IMR-90 (cell line): ENCODE results near the gene FGD5. TPM values are rescaled to one million over a fixed set of nuclear protein-coding genes. Genes with fewer than 3 reads are reported as not detected.

ENCODE experiments used
- ATAC-seq: fragments of 200-7000 bp; cut with Tn5 transposase; 2 replicates; pipeline ENCODE4 v1.9.1; 2020; ENCODE audit warnings: low read depth, mild to moderate bottlenecking, moderate library complexity
- BruUV-seq: library from RNA; stranded (reverse); fragments of 400-500 nt; replicated peaks from 2 replicates; lab custom pipeline; 2021; lab: Mats Ljungman, UMichigan
- CTCF ChIA-PET: fragments of 300-600 bp; formaldehyde crosslinking; extraction: SDS; loops from one replicate; lab custom pipeline; 2021; ENCODE audit warnings: antibody characterized with exemption; lab: Yijun Ruan, JAX
- POLR2A ChIA-PET: fragments of 300-600 bp; sonication (Branson Sonifier 250); formaldehyde crosslinking; loops from one replicate; lab custom pipeline; 2022; ENCODE audit warnings: antibody characterized with exemption; ENCODE audit not compliant: unreplicated experiment; lab: Charles Lee
- DNase-seq: peaks from one replicate; pipeline ENCODE4 v3.0.0; 2013
- H2AFZ ChIP-seq: replicated peaks from 2 replicates; pipeline ENCODE3; 2013; ENCODE audit warnings: low read length, mild to moderate bottlenecking; ENCODE audit not compliant: poor library complexity
- H2AK5ac ChIP-seq: 2 replicates; pipeline ENCODE4 v1.6.1; 2013; ENCODE audit warnings: low read depth, low read length, inconsistent platforms
- H2AK9ac ChIP-seq: replicated peaks from 2 replicates; pipeline ENCODE3; 2013; ENCODE audit warnings: mild to moderate bottlenecking, low read depth, low read length, moderate library complexity; ENCODE audit not compliant: poor library complexity
- H2BK120ac ChIP-seq: 2 replicates; pipeline ENCODE4 v1.6.1; 2013; ENCODE audit warnings: low read depth, low read length, inconsistent platforms
- H2BK15ac ChIP-seq: 3 replicates; pipeline ENCODE4 v1.6.1; 2013; ENCODE audit warnings: low read depth, low read length, inconsistent platforms
- H2BK20ac ChIP-seq: 2 replicates; pipeline ENCODE4 v1.6.1; 2013; ENCODE audit warnings: low read depth, mild to moderate bottlenecking, inconsistent platforms, low read length, moderate library complexity
- H2BK5ac ChIP-seq: 2 replicates; pipeline ENCODE4 v1.6.1; 2013; ENCODE audit warnings: mild to moderate bottlenecking, low read depth, low read length, inconsistent platforms; ENCODE audit not compliant: poor library complexity, severe bottlenecking
- H3K14ac ChIP-seq: replicated peaks from 2 replicates; pipeline ENCODE4 v1.6.1; 2013; ENCODE audit warnings: low read depth, low read length, inconsistent platforms
- H3K18ac ChIP-seq: 2 replicates; pipeline ENCODE4 v1.6.1; 2013; ENCODE audit warnings: low read depth, low read length, control low read depth
- H3K23ac ChIP-seq: 2 replicates; pipeline ENCODE4 v1.6.1; 2013; ENCODE audit warnings: low read depth, low read length, inconsistent platforms
- H3K27ac ChIP-seq: 2 replicates; pipeline ENCODE4 v1.5.1; 2013; ENCODE audit warnings: mild to moderate bottlenecking, control low read depth, low read length; ENCODE audit not compliant: insufficient read depth
- H3K27me3 ChIP-seq: 2 replicates; pipeline ENCODE4 v1.6.1; 2013; ENCODE audit warnings: low read length; ENCODE audit not compliant: control insufficient read depth, insufficient read depth
- H3K36me3 ChIP-seq: 2 replicates; pipeline ENCODE4 v1.6.1; 2013; ENCODE audit warnings: low read length, mixed read lengths; ENCODE audit not compliant: control insufficient read depth, insufficient read depth
- H3K4ac ChIP-seq: 2 replicates; pipeline ENCODE4 v1.6.1; 2013; ENCODE audit warnings: low read depth, low read length, inconsistent platforms
- H3K4me1 ChIP-seq: 2 replicates; pipeline ENCODE4 v1.6.1; 2013; ENCODE audit warnings: low read length, mixed read lengths; ENCODE audit not compliant: control insufficient read depth, insufficient read depth
- H3K4me2 ChIP-seq: 2 replicates; pipeline ENCODE4 v1.6.1; 2013; ENCODE audit warnings: low read depth, mild to moderate bottlenecking, control low read depth, low read length, moderate library complexity
- H3K4me3 ChIP-seq: 2 replicates; pipeline ENCODE4 v1.5.1; 2013; ENCODE audit warnings: low read depth, mild to moderate bottlenecking, control low read depth, low read length, moderate library complexity; ENCODE audit not compliant: insufficient read depth
- H3K56ac ChIP-seq: 2 replicates; pipeline ENCODE4 v1.6.1; 2013; ENCODE audit warnings: low read length, inconsistent platforms; ENCODE audit not compliant: insufficient read depth; ENCODE audit errors: extremely low read depth
- H3K79me1 ChIP-seq, 2 experiments: 2 replicates each; pipeline ENCODE4 v1.6.1; 2013; ENCODE audit warnings: low read length in 2 of 2, inconsistent platforms in 1 of 2, low read depth in 1 of 2
- H3K9ac ChIP-seq: 2 replicates; pipeline ENCODE4 v1.6.1; 2013; ENCODE audit warnings: low read depth, low read length, control low read depth
- H3K9me1 ChIP-seq: 2 replicates; pipeline ENCODE4 v1.6.1; 2013; ENCODE audit warnings: low read length, inconsistent platforms; ENCODE audit not compliant: insufficient read depth
- H3K9me3 ChIP-seq: 2 replicates; pipeline ENCODE4 v1.6.1; 2013; ENCODE audit warnings: low read length; ENCODE audit not compliant: control insufficient read depth, insufficient read depth
- H4K20me1 ChIP-seq: 2 replicates; pipeline ENCODE4 v1.6.1; 2013; ENCODE audit warnings: low read length, inconsistent platforms; ENCODE audit not compliant: insufficient read depth
- H4K5ac ChIP-seq: 2 replicates; pipeline ENCODE4 v1.6.1; 2013; ENCODE audit warnings: mild to moderate bottlenecking, low read depth, low read length, control low read depth
- H4K8ac ChIP-seq, 2 experiments: 2 replicates each; pipeline ENCODE4 v1.6.1; 2013; ENCODE audit warnings: low read depth in 2 of 2, low read length in 2 of 2, control low read depth in 1 of 2, inconsistent platforms in 1 of 2
- H4K91ac ChIP-seq: 2 replicates; pipeline ENCODE4 v1.6.1; 2013; ENCODE audit warnings: low read depth, low read length, inconsistent platforms; ENCODE audit not compliant: insufficient read depth
- BHLHE40 ChIP-seq: fragments of 150-350 bp; IDR thresholded peaks from 2 replicates; pipeline ENCODE4 v1.6.1; 2016; ENCODE audit warnings: mild to moderate bottlenecking, low read depth, low read length
- CEBPB ChIP-seq: IDR thresholded peaks from 2 replicates; pipeline ENCODE4 v1.6.1; 2012; ENCODE audit warnings: low read depth, low read length, improper control_type of control experiment
- CTCF ChIP-seq: conservative IDR thresholded peaks from 2 replicates; pipeline ENCODE4 v1.5.1; 2012; ENCODE audit warnings: mild to moderate bottlenecking, low read depth, low read length, improper control_type of control experiment
- MAFK ChIP-seq: IDR thresholded peaks from 2 replicates; pipeline ENCODE4 v1.6.1; 2012; ENCODE audit warnings: low read depth, low read length, improper control_type of control experiment
- RAD21 ChIP-seq: IDR thresholded peaks from 2 replicates; pipeline ENCODE4 v1.6.1; 2012; ENCODE audit warnings: low read length, improper control_type of control experiment
- RFX5 ChIP-seq: IDR thresholded peaks from 2 replicates; pipeline ENCODE4 v1.8.0; 2012; ENCODE audit warnings: low read depth, mild to moderate bottlenecking, low read length, moderate library complexity
- SMC3 ChIP-seq: fragments of 150-350 bp; IDR thresholded peaks from 2 replicates; pipeline ENCODE4 v1.6.1; 2016; ENCODE audit warnings: low read depth, mild to moderate bottlenecking, antibody characterized with exemption, low read length, moderate library complexity
- WGBS, 2 experiments: methylation state at CpG; one replicate each; pipeline versions ENCODE4 v1.1.5 to v1.1.7; 2013; ENCODE audit warnings: missing lambda C conversion rate in 2 of 2; ENCODE audit not compliant: insufficient read length in 1 of 2; ENCODE audit errors: extremely low coverage in 2 of 2; 5-methylcytosine and 5-hydroxymethylcytosine counted together
- dilution Hi-C: fragments of 300-500 bp; cut with HindIII; formaldehyde crosslinking; loops from one replicate; pipeline ENCODE4 v1.14.3; 2018; ENCODE audit warnings: low sequenced_read_pairs; ENCODE audit not compliant: unreplicated experiment
- in situ Hi-C: fragments of 300-500 bp; cut with MboI; formaldehyde crosslinking; loops from 3 replicates; pipeline ENCODE4 v1.14.3; 2019; ENCODE audit warnings: low sequenced_read_pairs, inconsistent platforms, mixed read lengths
- intact Hi-C: fragments of 100-400 bp; cut with micrococcal nuclease; formaldehyde crosslinking; loops from 2 replicates; pipeline ENCODE4 v1.10.0; 2022
- polyA plus RNA-seq, 3 experiments: library from polyadenylated mRNA; depleted of rRNA; stranded (reverse); fragments of >200 nt; gene quantifications; 2 replicates each; pipeline ENCODE4 v1.2.3, GENCODE V29; 2012; ENCODE audit warnings: low replicate concordance in 1 of 3
- total RNA-seq: library from RNA; depleted of rRNA; stranded (reverse); fragments of >200 nt; gene quantifications from 2 replicates; pipeline ENCODE4 v1.2.3, GENCODE V29; 2012

Gene FGD5
- total and polyA plus RNA-seq, 2 of the 4 experiments (the other 2 are of a cell fraction), result not detected

GRCh38 chr3:14870783-14871060, 52.0 kb downstream of the FGD5 start:
- no peak overlapping the region for H2BK5ac ChIP-seq
- no peak overlapping the region for H3K14ac ChIP-seq
- no peak overlapping the region for H3K9ac ChIP-seq
- in situ Hi-C loops, result no loop called here
- peaks cover 7% of the 10 kb centered on the region; the same call in 1 of the 2 replicates for H3K27me3 ChIP-seq
- H3K18ac ChIP-seq, result no peak overlapping the region
- no peak overlapping the region for H3K4me2 ChIP-seq
- no peaks in the 10 kb centered on the region for H3K9me3 ChIP-seq
- ChIA-PET POLR2A (no interaction called here), CTCF (no interaction called here)
- no TSS peak for BruUV-seq
- no peak overlapping the region for H2BK20ac ChIP-seq
- intact Hi-C loops, result no loop called here
- no peak overlapping the region for H3K4ac ChIP-seq
- H3K56ac ChIP-seq, result no peak overlapping the region
- no peak overlapping the region for H4K91ac ChIP-seq
- no peak overlapping the region for H2AFZ ChIP-seq
- H3K36me3 ChIP-seq, result no peaks in the 10 kb centered on the region
- ATAC-seq (no peak), DNase-seq (no peak)
- H3K27ac ChIP-seq, result no peak overlapping the region
- no peak overlapping the region for H4K5ac ChIP-seq
- H3K4me1 ChIP-seq, result no peaks in the 10 kb centered on the region
- H3K79me1 ChIP-seq, result no peaks in the 10 kb centered on the region
- TF ChIP-seq BHLHE40 (no peak), CEBPB (no peak), MAFK (no peak), RFX5 (no peak), CTCF (no peak), SMC3 (no peak), RAD21 (no peak)
- dilution Hi-C loops, result no loop called here
- 6% methylated on average over 3 of the region's 4 CpGs; no CpG with 5 or more reads in 1 of the 2 experiments for WGBS, 2 experiments
- H4K20me1 ChIP-seq, result no peaks in the 10 kb centered on the region
- no peak overlapping the region for H3K4me3 ChIP-seq
- no peak overlapping the region for H2AK9ac ChIP-seq
- H2BK15ac ChIP-seq, result no peak overlapping the region
- H4K8ac ChIP-seq, result no peak overlapping the region
- H2BK120ac ChIP-seq, result no peak overlapping the region
- H2AK5ac ChIP-seq, result no peak overlapping the region
- H3K23ac ChIP-seq, result no peak overlapping the region
- no peaks in the 10 kb centered on the region for H3K9me1 ChIP-seq
